Erythroblast (primary cell): ENCODE measurements around the gene RFK.

Experiments used
- GATA1 ChIP-seq: IDR thresholded peaks from 2 replicates; pipeline ENCODE4 v1.6.1; 2011; ENCODE audit warnings: low read depth, mild to moderate bottlenecking, control low read depth, low read length, moderate library complexity
- POLR2A ChIP-seq: IDR thresholded peaks from 2 replicates; pipeline ENCODE4 v1.6.1; 2011; ENCODE audit warnings: mild to moderate bottlenecking, low read length

- TF ChIP-seq POLR2A (peak; percentile 81), GATA1 (no peak)
These were observed 680 bp upstream of the RFK start for GRCh38 chr9:76394960-76395252.
